ENCODE measurements around the gene POP5. TPM values are rescaled to one million over a fixed set of nuclear protein-coding genes. Genes with fewer than 3 reads are reported as not detected.

Gene POP5
- total RNA-seq, 6 donors from 2014 or later, result 15.9 to 42.2 (median 33.9) TPM

- DNase-seq, result no peak
- ATAC-seq (ENCODE audit: low FRiP score in 2 of 2), result no peak
- no peaks in the 10 kb centered on the region for H3K27me3 ChIP-seq
- no peak for TF ChIP-seq CTCF (IDR thresholded peaks at IDR 0.05)
- TF ChIP-seq POLR2A (IDR thresholded peaks at IDR 0.05), result no peak
- TF ChIP-seq EP300 (IDR thresholded peaks at IDR 0.05), result no peak
- TF ChIP-seq POLR2AphosphoS5 (IDR thresholded peaks at IDR 0.05), result no peak
- WGBS, 2 donors, result 78% methylated on average over 23 of the region's 23 CpGs
- no peak overlapping the region for H3K4me3 ChIP-seq
- H3K9me3 ChIP-seq, result no peaks in the 10 kb centered on the region
- H3K4me1 ChIP-seq, result peaks cover 0 to 3% (median 0%) of the 10 kb centered on the region in 4 donors
- H3K27ac ChIP-seq, result no peak overlapping the region
- H3K36me3 ChIP-seq, result no peaks in the 10 kb centered on the region
Observed at GRCh38 chr12:120599672-120600552, 18.7 kb upstream of the POP5 start.

GRCh38 chr12:120598674-120599463, 17.7 kb upstream of the POP5 start:
- Histone ChIP-seq H3K27me3 (no peaks in the 10 kb centered on the region), H3K36me3 (no peaks in the 10 kb centered on the region), H3K4me3 (no peak overlapping the region), H3K4me1 (peaks cover 0 to 3% (median 0%) of the 10 kb centered on the region in 4 donors), H3K9me3 (no peaks in the 10 kb centered on the region), H3K27ac (no peak overlapping the region)
- peak in 1 of 2 donors; percentile 56 for ATAC-seq (ENCODE audit: low FRiP score in 2 of 2)
- WGBS, 2 donors, result 47 to 49% methylated on average over 8 to 13 of the region's 13 CpGs
- DNase-seq, result peak in 1 of 2 donors; percentile 37
- TF ChIP-seq POLR2A (IDR thresholded peaks at IDR 0.05) (no peak), POLR2AphosphoS5 (IDR thresholded peaks at IDR 0.05) (no peak), CTCF (IDR thresholded peaks at IDR 0.05) (no peak)

GRCh38 chr12:120597861-120598260, 16.7 kb upstream of the POP5 start:
- no peak for ATAC-seq (ENCODE audit: low FRiP score in 2 of 2)

GRCh38 chr12:120596901-120597300, 15.7 kb upstream of the POP5 start:
- 90 to 93% methylated on average over 3 of the region's 3 CpGs for WGBS, 2 donors
- peaks cover 0 to 3% (median 0%) of the 10 kb centered on the region in 4 donors for H3K4me1 ChIP-seq
- no peak overlapping the region for H3K27ac ChIP-seq
- H3K27me3 ChIP-seq, result no peaks in the 10 kb centered on the region
- no peak overlapping the region for H3K4me3 ChIP-seq
- ATAC-seq (ENCODE audit: low FRiP score in 2 of 2) (no peak), DNase-seq (no peak)
- no peaks in the 10 kb centered on the region for H3K36me3 ChIP-seq
- H3K9me3 ChIP-seq, result no peaks in the 10 kb centered on the region
- TF ChIP-seq CTCF (IDR thresholded peaks at IDR 0.05), result no peak
- TF ChIP-seq POLR2AphosphoS5 (IDR thresholded peaks at IDR 0.05), result no peak
- no peak for TF ChIP-seq EP300 (IDR thresholded peaks at IDR 0.05)
- TF ChIP-seq POLR2A (IDR thresholded peaks at IDR 0.05), result no peak

More at GRCh38 chr12:120597861-120598260, 16.7 kb upstream of the POP5 start:
- no peak overlapping the region for H3K27ac ChIP-seq
- no peak overlapping the region for H3K4me3 ChIP-seq
- H3K36me3 ChIP-seq, result no peaks in the 10 kb centered on the region
- peaks cover 0 to 3% (median 0%) of the 10 kb centered on the region in 4 donors for H3K4me1 ChIP-seq
- no peak for DNase-seq
- no peaks in the 10 kb centered on the region for H3K27me3 ChIP-seq
- TF ChIP-seq CTCF (IDR thresholded peaks at IDR 0.05) (no peak), POLR2AphosphoS5 (IDR thresholded peaks at IDR 0.05) (no peak), EP300 (IDR thresholded peaks at IDR 0.05) (no peak), POLR2A (IDR thresholded peaks at IDR 0.05) (no peak)
- WGBS, 2 donors, result 69 to 75% methylated on average over 3 of the region's 3 CpGs
- H3K9me3 ChIP-seq, result no peaks in the 10 kb centered on the region
